Activated T-cell treated with anti-CD3 and anti-CD28 coated beads, Interleukin-2, amount 50 U/mL, for 24 hours (primary cell): ENCODE measurements around the gene ANK3.

ENCODE experiments used
- DNase-seq: peaks from one replicate; pipeline ENCODE4 v3.0.0-alpha.2; 2020
- H3K27ac Mint-ChIP-seq: 2 replicates; pipeline ENCODE4 v1.8.0; 2020; ENCODE audit warnings: mild to moderate bottlenecking, mixed read lengths
- H3K27me3 Mint-ChIP-seq: 2 replicates; pipeline ENCODE4 v1.8.0; 2020; ENCODE audit warnings: mixed read lengths
- H3K36me3 Mint-ChIP-seq: 2 replicates; pipeline ENCODE4 v1.8.0; 2020; ENCODE audit warnings: low read depth, mixed read lengths
- H3K4me1 Mint-ChIP-seq: 2 replicates; pipeline ENCODE4 v1.8.0; 2020; ENCODE audit warnings: low read depth, mixed read lengths
- H3K4me3 Mint-ChIP-seq: 2 replicates; pipeline ENCODE4 v1.8.0; 2020; ENCODE audit warnings: mild to moderate bottlenecking, moderate library complexity, mixed read lengths
- H3K9me3 Mint-ChIP-seq: 2 replicates; pipeline ENCODE4 v1.8.0; 2020; ENCODE audit warnings: mixed read lengths

ANK3 gene

DNA sequence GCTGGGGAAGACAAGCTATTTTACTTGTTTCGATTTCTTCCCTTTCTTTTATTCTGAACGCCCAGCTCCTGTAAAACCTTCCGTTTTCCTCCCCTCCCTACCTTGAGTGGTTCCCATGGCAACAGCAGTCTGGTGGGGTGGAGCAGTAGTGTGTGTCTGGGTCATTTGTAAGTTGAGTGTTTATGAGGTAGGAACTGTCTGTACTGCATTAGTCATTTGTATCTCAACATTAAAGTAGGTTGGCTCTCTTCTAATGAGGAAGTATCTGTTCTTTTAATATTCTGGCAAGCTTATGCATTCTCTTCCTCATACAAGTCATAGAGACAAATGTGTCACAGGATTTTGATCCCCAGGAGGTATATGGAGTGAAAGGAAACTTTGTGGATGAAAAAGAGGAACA is 398.0 kb downstream of the ANK3 start:
- H3K27me3 Mint-ChIP-seq = peaks cover 45% of the 10 kb centered on the region
- no peak overlapping the region for H3K27ac Mint-ChIP-seq
- DNase-seq = no peak
- H3K36me3 Mint-ChIP-seq = no peaks in the 10 kb centered on the region
- no peaks in the 10 kb centered on the region for H3K9me3 Mint-ChIP-seq
- peaks cover 4% of the 10 kb centered on the region for H3K4me1 Mint-ChIP-seq
- no peak overlapping the region for H3K4me3 Mint-ChIP-seq

DNA sequence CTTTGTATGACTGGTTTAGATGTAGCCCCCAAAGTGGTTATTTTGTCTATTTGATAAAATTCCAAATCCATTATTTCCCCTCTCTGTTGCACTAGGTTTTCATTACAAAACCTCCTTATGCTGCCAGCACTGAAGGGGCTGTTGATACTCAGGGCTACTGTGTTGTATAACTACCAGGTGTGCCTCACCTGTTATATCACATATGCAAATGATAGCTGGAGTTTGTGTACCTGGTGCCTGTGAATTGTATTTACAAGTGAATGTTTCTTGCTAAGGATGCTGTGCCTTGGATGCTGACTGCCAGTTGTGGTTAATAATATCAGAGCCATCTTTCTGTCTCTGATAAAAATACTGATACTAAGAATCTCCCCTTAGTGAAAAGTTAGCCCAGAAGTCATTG is 398.6 kb downstream of the ANK3 start:
- no peak overlapping the region for H3K4me3 Mint-ChIP-seq
- peaks cover 4% of the 10 kb centered on the region for H3K4me1 Mint-ChIP-seq
- H3K27ac Mint-ChIP-seq = no peak overlapping the region

DNA sequence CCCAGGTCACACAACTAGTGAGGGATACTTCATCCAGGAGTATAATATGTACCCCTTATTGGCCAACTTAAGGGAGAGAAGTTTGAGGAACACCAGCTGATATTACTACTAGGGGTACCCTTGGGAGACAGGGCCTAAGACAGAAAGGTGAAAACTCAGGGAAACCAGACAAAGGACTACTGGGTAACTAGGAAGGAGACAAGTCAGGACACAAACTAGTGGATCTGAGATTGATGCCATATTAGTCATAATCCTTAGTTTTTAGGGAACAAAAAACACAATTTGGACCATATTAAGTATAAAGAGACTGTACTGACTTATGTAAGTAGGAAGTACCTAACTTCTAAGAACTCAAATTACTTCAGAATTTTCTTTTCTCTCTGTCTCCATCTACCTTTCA is 404.0 kb downstream of the ANK3 start:
- no peaks in the 10 kb centered on the region for H3K36me3 Mint-ChIP-seq
- no peak for DNase-seq
- peaks cover 24% of the 10 kb centered on the region for H3K27me3 Mint-ChIP-seq
- H3K4me3 Mint-ChIP-seq = no peak overlapping the region
- H3K9me3 Mint-ChIP-seq = no peaks in the 10 kb centered on the region
- H3K4me1 Mint-ChIP-seq = no peaks in the 10 kb centered on the region
- no peak overlapping the region for H3K27ac Mint-ChIP-seq

More for the DNA sequence above, 398.6 kb downstream of the ANK3 start:
- H3K27me3 Mint-ChIP-seq = peaks cover 45% of the 10 kb centered on the region
- H3K9me3 Mint-ChIP-seq = no peaks in the 10 kb centered on the region
- DNase-seq = no peak
- H3K36me3 Mint-ChIP-seq = no peaks in the 10 kb centered on the region

DNA sequence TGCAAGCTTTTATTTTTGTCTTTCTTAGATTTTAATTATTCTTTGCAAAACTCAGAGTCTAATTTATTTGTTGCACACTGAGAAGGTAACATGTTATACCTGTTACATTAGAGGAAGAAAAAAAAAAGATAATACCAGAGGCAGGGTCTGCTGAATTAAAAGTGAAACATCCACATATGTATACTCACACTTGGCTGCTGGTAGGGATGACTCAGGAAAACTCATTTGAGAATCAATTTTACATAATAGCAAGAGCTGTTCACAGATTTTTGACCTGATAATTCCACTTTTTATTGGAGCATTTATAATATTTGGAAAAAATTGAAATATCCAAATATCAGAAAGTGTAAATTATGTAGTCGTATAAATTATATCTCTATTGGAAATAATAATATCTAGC is 405.3 kb downstream of the ANK3 start:
- H3K4me1 Mint-ChIP-seq = no peaks in the 10 kb centered on the region
- H3K27me3 Mint-ChIP-seq = peaks cover 20% of the 10 kb centered on the region

DNA sequence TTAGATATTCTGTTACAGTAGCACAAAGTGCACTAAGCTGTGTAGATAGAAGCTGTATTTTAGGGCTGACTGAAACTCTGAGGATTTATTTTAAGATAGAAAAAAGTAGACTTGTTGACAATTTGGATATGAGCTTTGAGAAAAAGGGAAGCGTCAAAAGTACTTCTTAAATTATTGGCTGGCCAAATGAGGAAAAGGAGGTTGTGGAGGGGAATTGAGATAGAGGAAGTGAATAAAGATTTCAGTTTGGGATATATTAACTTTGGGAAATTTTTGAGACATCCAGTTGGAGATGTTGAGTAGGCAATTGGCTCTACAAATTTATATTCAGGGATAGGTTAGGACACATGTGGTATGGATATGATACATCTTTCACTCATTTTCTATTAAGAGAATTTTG is 409.3 kb downstream of the ANK3 start:
- no peaks in the 10 kb centered on the region for H3K27me3 Mint-ChIP-seq
- no peak overlapping the region for H3K27ac Mint-ChIP-seq
- H3K9me3 Mint-ChIP-seq = peaks cover 22% of the 10 kb centered on the region
- H3K4me3 Mint-ChIP-seq = no peak overlapping the region
- no peaks in the 10 kb centered on the region for H3K4me1 Mint-ChIP-seq
- peaks cover 4% of the 10 kb centered on the region for H3K36me3 Mint-ChIP-seq
- no peak for DNase-seq

More for the DNA sequence above, 405.3 kb downstream of the ANK3 start:
- Mint-ChIP-seq H3K36me3 (no peaks in the 10 kb centered on the region), H3K9me3 (peaks cover under 1% of the 10 kb centered on the region), H3K27ac (no peak overlapping the region), H3K4me3 (no peak overlapping the region)
- no peak for DNase-seq

DNA sequence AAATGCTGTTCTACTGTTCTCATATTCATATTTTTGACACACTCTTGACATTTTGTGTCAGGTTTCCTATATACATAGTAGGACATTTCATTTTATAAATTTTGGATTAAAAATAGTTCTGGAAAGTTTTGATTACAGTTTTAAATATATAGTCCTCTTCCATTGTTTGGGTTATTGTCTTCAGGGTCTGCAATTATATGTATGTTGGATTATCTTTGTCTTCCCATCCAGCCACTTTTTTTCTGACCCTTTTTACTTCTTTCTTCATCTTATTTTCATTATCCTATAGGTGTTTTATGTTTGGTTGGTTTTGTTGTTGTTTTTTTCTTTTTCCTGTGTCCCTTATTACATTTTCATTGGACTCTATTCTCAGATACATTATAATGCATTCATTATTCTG is 412.2 kb downstream of the ANK3 start:
- H3K9me3 Mint-ChIP-seq = peaks cover 22% of the 10 kb centered on the region
- no peaks in the 10 kb centered on the region for H3K27me3 Mint-ChIP-seq
- H3K4me3 Mint-ChIP-seq = no peak overlapping the region
- peaks cover 4% of the 10 kb centered on the region for H3K36me3 Mint-ChIP-seq
- no peak overlapping the region for H3K27ac Mint-ChIP-seq
- DNase-seq = no peak
- no peaks in the 10 kb centered on the region for H3K4me1 Mint-ChIP-seq

DNA sequence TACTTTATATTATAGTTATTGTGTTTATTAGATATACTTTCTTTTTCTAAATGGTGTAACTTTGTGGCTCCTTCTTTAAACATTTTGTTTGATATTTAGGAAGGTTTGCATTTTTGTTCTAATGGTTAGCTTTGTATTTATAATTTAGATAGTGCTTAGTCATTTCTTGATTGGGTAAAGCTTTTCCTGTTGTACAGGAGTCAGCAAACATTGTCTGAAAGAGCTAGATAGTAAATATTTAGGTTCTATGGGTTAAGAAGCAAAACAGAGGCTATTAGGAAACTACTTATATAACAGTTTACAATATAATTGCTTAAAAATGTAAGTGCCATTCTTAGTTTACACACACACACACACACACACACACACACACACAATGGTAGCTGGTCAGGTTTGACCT is 412.8 kb downstream of the ANK3 start:
- H3K4me3 Mint-ChIP-seq = no peak overlapping the region
- peaks cover 22% of the 10 kb centered on the region for H3K9me3 Mint-ChIP-seq
- H3K4me1 Mint-ChIP-seq = no peaks in the 10 kb centered on the region
- peaks cover 4% of the 10 kb centered on the region for H3K36me3 Mint-ChIP-seq
- H3K27me3 Mint-ChIP-seq = no peaks in the 10 kb centered on the region
- no peak for DNase-seq
- H3K27ac Mint-ChIP-seq = no peak overlapping the region
